Fibroblast of skin of right biceps (primary cell): Measurements from ENCODE around the gene NFATC2.

Experiments used
- DNase-seq: peaks from one replicate; pipeline ENCODE4 v3.0.0-alpha.2; 2013

NFATC2 gene

GRCh38 chr20:51386586-51386985, 155.9 kb downstream of the NFATC2 start:
- no peak for DNase-seq

- peak; percentile 52 for DNase-seq
These were observed 156.6 kb downstream of the NFATC2 start for GRCh38 chr20:51385646-51386530.

- DNase-seq, result no peak
These were observed 157.6 kb downstream of the NFATC2 start for GRCh38 chr20:51384875-51385274.

- DNase-seq, result no peak
These were observed 158.5 kb downstream of the NFATC2 start for GRCh38 chr20:51383891-51384510.

- peak; percentile 48 for DNase-seq
These were observed 159.3 kb downstream of the NFATC2 start for GRCh38 chr20:51382986-51383821.

GRCh38 chr20:51382111-51382985, 160.2 kb downstream of the NFATC2 start:
- no peak for DNase-seq

- no peak for DNase-seq
These were observed 161.0 kb downstream of the NFATC2 start for GRCh38 chr20:51381557-51381956.

- DNase-seq, result no peak
These were observed 161.8 kb downstream of the NFATC2 start for GRCh38 chr20:51380401-51381385.

- peak; percentile 36 for DNase-seq
These were observed 162.7 kb downstream of the NFATC2 start for GRCh38 chr20:51379601-51380341.

- no peak for DNase-seq
These were observed 164.2 kb downstream of the NFATC2 start for GRCh38 chr20:51378171-51378928.

- DNase-seq, result no peak
These were observed 165.4 kb downstream of the NFATC2 start for GRCh38 chr20:51377132-51377531.

- no peak for DNase-seq
These were observed 166.4 kb downstream of the NFATC2 start for GRCh38 chr20:51376111-51376510.

- DNase-seq, result no peak
These were observed 167.0 kb downstream of the NFATC2 start for GRCh38 chr20:51375561-51375960.

GRCh38 chr20:51374961-51375360, 167.6 kb downstream of the NFATC2 start:
- DNase-seq, result no peak

- DNase-seq, result no peak
These were observed 168.1 kb downstream of the NFATC2 start for GRCh38 chr20:51374456-51374830.

- no peak for DNase-seq
These were observed 168.6 kb downstream of the NFATC2 start for GRCh38 chr20:51373713-51374455.

GRCh38 chr20:51372966-51373365, 169.6 kb downstream of the NFATC2 start:
- DNase-seq, result no peak

GRCh38 chr20:51372176-51372803, 170.2 kb downstream of the NFATC2 start:
- DNase-seq, result peak; percentile 74
